Measurements from ENCODE around the gene EXPH5.

DNA sequence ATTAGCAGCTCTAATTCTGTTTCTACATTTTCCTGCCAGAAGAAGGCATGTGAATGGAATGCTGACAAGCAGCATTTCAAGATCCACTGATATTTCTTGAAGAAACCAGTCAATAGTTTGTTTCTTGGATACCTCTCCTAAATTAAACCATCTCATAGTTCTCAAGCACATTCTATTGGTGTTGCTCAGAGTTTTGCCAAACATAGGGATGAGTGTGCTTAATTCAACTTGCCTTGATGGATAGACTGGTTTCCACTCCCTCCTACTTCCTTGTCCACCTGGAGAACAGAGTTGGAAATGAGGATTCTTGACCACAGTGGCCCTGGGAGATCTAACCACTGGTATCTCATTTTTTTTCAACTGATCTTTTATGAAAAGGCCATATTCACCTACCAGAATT lies 41.5 kb upstream of the EXPH5 start:
- TF ChIP-seq, protein P1, sequence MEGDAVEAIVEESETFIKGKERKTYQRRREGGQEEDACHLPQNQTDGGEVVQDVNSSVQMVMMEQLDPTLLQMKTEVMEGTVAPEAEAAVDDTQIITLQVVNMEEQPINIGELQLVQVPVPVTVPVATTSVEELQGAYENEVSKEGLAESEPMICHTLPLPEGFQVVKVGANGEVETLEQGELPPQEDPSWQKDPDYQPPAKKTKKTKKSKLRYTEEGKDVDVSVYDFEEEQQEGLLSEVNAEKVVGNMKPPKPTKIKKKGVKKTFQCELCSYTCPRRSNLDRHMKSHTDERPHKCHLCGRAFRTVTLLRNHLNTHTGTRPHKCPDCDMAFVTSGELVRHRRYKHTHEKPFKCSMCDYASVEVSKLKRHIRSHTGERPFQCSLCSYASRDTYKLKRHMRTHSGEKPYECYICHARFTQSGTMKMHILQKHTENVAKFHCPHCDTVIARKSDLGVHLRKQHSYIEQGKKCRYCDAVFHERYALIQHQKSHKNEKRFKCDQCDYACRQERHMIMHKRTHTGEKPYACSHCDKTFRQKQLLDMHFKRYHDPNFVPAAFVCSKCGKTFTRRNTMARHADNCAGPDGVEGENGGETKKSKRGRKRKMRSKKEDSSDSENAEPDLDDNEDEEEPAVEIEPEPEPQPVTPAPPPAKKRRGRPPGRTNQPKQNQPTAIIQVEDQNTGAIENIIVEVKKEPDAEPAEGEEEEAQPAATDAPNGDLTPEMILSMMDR (IDR thresholded peaks at IDR 0.05) = no peak
- no peak for TF ChIP-seq ZFX (IDR thresholded peaks at IDR 0.05; ENCODE audit: borderline replicate concordance)

Data from 22Rv1 (cell line).